HCT116 (cell line): ENCODE results near the gene OSBPL10. TPM values are rescaled to one million over a fixed set of nuclear protein-coding genes. Genes with fewer than 3 reads are reported as not detected.

Source experiments
- ATAC-seq: fragments of 200-7000 bp; cut with Tn5 transposase; 2 replicates; pipeline ENCODE4 v1.9.1; 2020; ENCODE audit warnings: mild to moderate bottlenecking, moderate library complexity
- BruUV-seq: library from RNA; stranded (reverse); fragments of 400-500 nt; replicated peaks from 2 replicates; lab custom pipeline; 2021; lab: Mats Ljungman, UMichigan
- CTCF ChIA-PET: fragments of 300-600 bp; sonication (Branson Sonifier 250); formaldehyde crosslinking; loops from one replicate; lab custom pipeline; 2021; ENCODE audit warnings: antibody characterized with exemption; lab: Charles Lee
- POLR2A ChIA-PET: fragments of 300-600, 350-600 bp; sonication (Branson Sonifier 250); formaldehyde crosslinking; loops from one replicate; lab custom pipeline; 2021; ENCODE audit warnings: antibody characterized with exemption; lab: Charles Lee
- RAD21 ChIA-PET, 2 experiments: fragments of 300-600 bp; sonication (Branson Sonifier 250); formaldehyde crosslinking; loops; one replicate each; lab custom pipeline; 2023; ENCODE audit warnings: low total read pairs in 2 of 2; ENCODE audit not compliant: uncharacterized antibody in 2 of 2, unreplicated experiment in 2 of 2, low non-redundant PET in 1 of 2; lab: Charles Lee
- DNase-seq: peaks from one replicate; pipeline ENCODE4 v3.0.0-alpha.2; 2010; ENCODE audit warnings: low read depth, low spot score
- H2AFZ ChIP-seq: fragments of 200-600 bp; shearing (Covaris generic), sonication (generic); 2 replicates; pipeline ENCODE4 v1.6.1; 2017; ENCODE audit warnings: low read depth, mixed run types, mixed read lengths, antibody characterized with exemption, low read length; ENCODE audit not compliant: poor library complexity, severe bottlenecking
- H3K27ac ChIP-seq: 2 replicates; pipeline ENCODE4 v1.5.1; 2012; ENCODE audit warnings: low read depth, low read length
- H3K27me3 ChIP-seq: fragments of 200-600 bp; sonication (generic); 2 replicates; pipeline ENCODE4 v1.6.1; 2016; ENCODE audit warnings: mixed run types, low read length, mixed read lengths; ENCODE audit not compliant: insufficient read depth
- H3K36me3 ChIP-seq, 2 experiments: fragments of 200-500 bp in 1 of 2; fragments of 200-600 bp in 1 of 2; sonication (Bioruptor generic) in 1 of 2; sonication (generic) in 1 of 2; 2 replicates each; pipeline versions ENCODE4 v1.5.1 to v1.6.1; 2014 to 2016; ENCODE audit warnings: low read length in 2 of 2, inconsistent platforms in 1 of 2, mixed read lengths in 1 of 2, mixed run types in 1 of 2; ENCODE audit not compliant: insufficient read depth in 2 of 2, control insufficient read depth in 1 of 2
- H3K4me1 ChIP-seq, 2 experiments: fragments of 200-600 bp in 1 of 2; sonication (generic) in 1 of 2; 2 replicates each; pipeline versions ENCODE4 v1.5.1 to v1.6.1; 2012 to 2017; ENCODE audit warnings: low read length in 2 of 2, inconsistent platforms in 1 of 2, mild to moderate bottlenecking in 1 of 2, mixed read lengths in 1 of 2, mixed run types in 1 of 2, moderate library complexity in 1 of 2; ENCODE audit not compliant: insufficient read depth in 2 of 2, control insufficient read depth in 1 of 2
- H3K4me2 ChIP-seq: fragments of 200-600 bp; sonication (generic); 2 replicates; pipeline ENCODE4 v1.6.1; 2017; ENCODE audit warnings: mixed run types, low read length, mixed read lengths
- H3K4me3 ChIP-seq, 2 experiments: fragments of 200-600 bp in 1 of 2; sonication (generic) in 1 of 2; replicated peaks in 1 of 2; 2 replicates each; pipeline ENCODE4 v1.5.1; 2011 to 2016; ENCODE audit warnings: low read length in 2 of 2, control low read depth in 1 of 2, low read depth in 1 of 2, mild to moderate bottlenecking in 1 of 2, mixed read lengths in 1 of 2, mixed run types in 1 of 2
- H3K79me2 ChIP-seq: fragments of 200-600 bp; sonication (generic); 2 replicates; pipeline ENCODE4 v1.6.1; 2017; ENCODE audit warnings: mild to moderate bottlenecking, mixed run types, low read length, moderate library complexity, mixed read lengths; ENCODE audit not compliant: insufficient read depth
- H3K9ac ChIP-seq: fragments of 200-600 bp; sonication (generic); 2 replicates; pipeline ENCODE4 v1.6.1; 2016; ENCODE audit warnings: low read length, mixed read lengths
- H3K9me2 ChIP-seq: fragments of 200-600 bp; sonication (generic), shearing (Covaris generic); 2 replicates; pipeline ENCODE4 v1.6.1; 2017; ENCODE audit warnings: mixed run types, mild to moderate bottlenecking, moderate library complexity; ENCODE audit not compliant: insufficient read depth
- H3K9me3 ChIP-seq, 2 experiments: fragments of 200-500 bp in 1 of 2; fragments of 200-600 bp in 1 of 2; sonication (Bioruptor generic) in 1 of 2; sonication (generic) in 1 of 2; 2 replicates each; pipeline ENCODE4 v1.6.1; 2014 to 2017; ENCODE audit warnings: low read length in 2 of 2, mixed read lengths in 2 of 2, inconsistent platforms in 1 of 2, low read depth in 1 of 2, mild to moderate bottlenecking in 1 of 2, mixed run types in 1 of 2, moderate library complexity in 1 of 2; ENCODE audit not compliant: control insufficient read depth in 1 of 2, insufficient read depth in 1 of 2
- H4K20me1 ChIP-seq: fragments of 200-600 bp; sonication (generic), shearing (Covaris generic); 2 replicates; pipeline ENCODE4 v1.6.1; 2017; ENCODE audit warnings: mixed run types, mild to moderate bottlenecking, moderate library complexity; ENCODE audit not compliant: insufficient read depth
- CEBPB ChIP-seq: IDR thresholded peaks from 2 replicates; pipeline ENCODE4 v1.6.1; 2012; ENCODE audit warnings: low read depth
- EGR1 ChIP-seq: IDR thresholded peaks from 2 replicates; pipeline ENCODE4 v1.6.1; 2012; ENCODE audit warnings: low read depth
- ELF1 ChIP-seq: IDR thresholded peaks from 2 replicates; pipeline ENCODE4 v1.6.1; 2012; ENCODE audit warnings: low read depth, borderline replicate concordance
- EZH2phosphoT487 ChIP-seq: fragments of 200-600 bp; IDR thresholded peaks from 2 replicates; pipeline ENCODE4 v1.6.1; 2018; ENCODE audit warnings: antibody characterized with exemption, borderline replicate concordance
- FOSL1 ChIP-seq: IDR thresholded peaks from 2 replicates; pipeline ENCODE4 v1.6.1; 2012; ENCODE audit warnings: low read depth
- JUND ChIP-seq: IDR thresholded peaks from 2 replicates; pipeline ENCODE4 v1.6.1; 2012
- RAD21 ChIP-seq: IDR thresholded peaks from 2 replicates; pipeline ENCODE4 v1.6.1; 2012; ENCODE audit warnings: low read depth, mild to moderate bottlenecking
- SIN3A ChIP-seq: IDR thresholded peaks from 2 replicates; pipeline ENCODE4 v1.6.1; 2012; ENCODE audit warnings: low read depth
- SP1 ChIP-seq: IDR thresholded peaks from 2 replicates; pipeline ENCODE4 v1.6.1; 2012; ENCODE audit warnings: low read depth
- SRF ChIP-seq: IDR thresholded peaks from 2 replicates; pipeline ENCODE4 v1.6.1; 2012; ENCODE audit warnings: low read depth
- ZFX ChIP-seq: fragments of 450-650 bp; IDR thresholded peaks from 2 replicates; pipeline ENCODE4 v1.6.1; 2017
- ZNF274 ChIP-seq: fragments of 200-500 bp; sonication (Bioruptor generic); IDR thresholded peaks from 2 replicates; pipeline ENCODE4 v1.6.1; 2014; ENCODE audit warnings: mild to moderate bottlenecking, low read depth, low read length, inconsistent platforms
- intact Hi-C: fragments of 100-400 bp; cut with micrococcal nuclease; formaldehyde crosslinking; loops from 2 replicates; pipeline ENCODE4 v1.10.0; 2022
- total RNA-seq: library from RNA; stranded (reverse); gene quantifications from one replicate; pipeline ENCODE4 v1.2.1, GENCODE V29; 2021; ENCODE audit not compliant: unreplicated experiment
- TF ChIP-seq, protein P1 (sequence below): IDR thresholded peaks from 2 replicates; pipeline ENCODE4 v1.6.1; 2012; ENCODE audit warnings: low read depth
- TF ChIP-seq, protein P2 (sequence below): IDR thresholded peaks from 2 replicates; pipeline ENCODE4 v1.6.1; 2012
- TF ChIP-seq, protein P3 (sequence below): IDR thresholded peaks from 2 replicates; pipeline ENCODE4 v1.6.1; 2011; ENCODE audit warnings: mild to moderate bottlenecking, low read length, moderate library complexity; ENCODE audit not compliant: insufficient replicate concordance; ENCODE audit errors: extremely low read depth
- TF ChIP-seq, protein P4 (sequence below): IDR thresholded peaks from 2 replicates; pipeline ENCODE4 v1.6.1; 2012
- TF ChIP-seq, protein P5 (sequence below), 3 experiments: fragments of 200-600 bp in 1 of 3; sonication (generic) in 1 of 3; IDR thresholded peaks in 2 of 3; conservative IDR thresholded peaks in 1 of 3; 2 replicates each; pipeline ENCODE4 v1.5.1; 2012 to 2017; ENCODE audit warnings: low read depth in 2 of 3, low read length in 2 of 3, antibody characterized with exemption in 1 of 3, borderline replicate concordance in 1 of 3, control low read depth in 1 of 3, mild to moderate bottlenecking in 1 of 3, mixed read lengths in 1 of 3, mixed run types in 1 of 3, moderate library complexity in 1 of 3; ENCODE audit not compliant: insufficient read depth in 1 of 3

The OSBPL10 gene
- total RNA-seq, 1 experiment from 2014 or later: 25.8 TPM

DNA sequence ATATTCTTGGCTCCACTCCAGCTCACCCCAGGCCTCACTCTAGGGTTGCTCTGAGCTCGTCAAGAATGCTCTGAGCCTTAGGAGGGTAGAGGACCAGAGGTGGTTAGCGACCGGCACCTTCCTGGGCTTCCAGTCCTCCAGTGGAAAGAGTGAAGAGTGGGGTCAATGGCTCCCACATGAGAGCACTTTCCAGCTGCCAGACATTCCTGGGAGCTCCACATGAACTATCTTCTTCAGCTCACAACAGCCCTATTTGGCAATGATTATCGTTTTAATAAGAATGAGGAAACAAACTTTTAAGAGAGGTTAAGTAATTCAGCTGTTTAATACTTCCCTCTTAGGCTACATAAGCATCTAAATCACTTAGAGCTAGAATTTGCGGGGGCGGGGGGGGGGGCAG is 309.1 kb downstream of the OSBPL10 start (continued):
- TF ChIP-seq, protein P1, sequence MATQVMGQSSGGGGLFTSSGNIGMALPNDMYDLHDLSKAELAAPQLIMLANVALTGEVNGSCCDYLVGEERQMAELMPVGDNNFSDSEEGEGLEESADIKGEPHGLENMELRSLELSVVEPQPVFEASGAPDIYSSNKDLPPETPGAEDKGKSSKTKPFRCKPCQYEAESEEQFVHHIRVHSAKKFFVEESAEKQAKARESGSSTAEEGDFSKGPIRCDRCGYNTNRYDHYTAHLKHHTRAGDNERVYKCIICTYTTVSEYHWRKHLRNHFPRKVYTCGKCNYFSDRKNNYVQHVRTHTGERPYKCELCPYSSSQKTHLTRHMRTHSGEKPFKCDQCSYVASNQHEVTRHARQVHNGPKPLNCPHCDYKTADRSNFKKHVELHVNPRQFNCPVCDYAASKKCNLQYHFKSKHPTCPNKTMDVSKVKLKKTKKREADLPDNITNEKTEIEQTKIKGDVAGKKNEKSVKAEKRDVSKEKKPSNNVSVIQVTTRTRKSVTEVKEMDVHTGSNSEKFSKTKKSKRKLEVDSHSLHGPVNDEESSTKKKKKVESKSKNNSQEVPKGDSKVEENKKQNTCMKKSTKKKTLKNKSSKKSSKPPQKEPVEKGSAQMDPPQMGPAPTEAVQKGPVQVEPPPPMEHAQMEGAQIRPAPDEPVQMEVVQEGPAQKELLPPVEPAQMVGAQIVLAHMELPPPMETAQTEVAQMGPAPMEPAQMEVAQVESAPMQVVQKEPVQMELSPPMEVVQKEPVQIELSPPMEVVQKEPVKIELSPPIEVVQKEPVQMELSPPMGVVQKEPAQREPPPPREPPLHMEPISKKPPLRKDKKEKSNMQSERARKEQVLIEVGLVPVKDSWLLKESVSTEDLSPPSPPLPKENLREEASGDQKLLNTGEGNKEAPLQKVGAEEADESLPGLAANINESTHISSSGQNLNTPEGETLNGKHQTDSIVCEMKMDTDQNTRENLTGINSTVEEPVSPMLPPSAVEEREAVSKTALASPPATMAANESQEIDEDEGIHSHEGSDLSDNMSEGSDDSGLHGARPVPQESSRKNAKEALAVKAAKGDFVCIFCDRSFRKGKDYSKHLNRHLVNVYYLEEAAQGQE: no peak
- TF ChIP-seq ZFX: no peak
- TF ChIP-seq JUND: no peak
- TF ChIP-seq, protein P2, sequence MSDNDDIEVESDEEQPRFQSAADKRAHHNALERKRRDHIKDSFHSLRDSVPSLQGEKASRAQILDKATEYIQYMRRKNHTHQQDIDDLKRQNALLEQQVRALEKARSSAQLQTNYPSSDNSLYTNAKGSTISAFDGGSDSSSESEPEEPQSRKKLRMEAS: no peak
- no peak for TF ChIP-seq RAD21
- TF ChIP-seq SP1: no peak
- no peak for TF ChIP-seq SIN3A
- TF ChIP-seq, all 23 proteins: peak for 0

DNA sequence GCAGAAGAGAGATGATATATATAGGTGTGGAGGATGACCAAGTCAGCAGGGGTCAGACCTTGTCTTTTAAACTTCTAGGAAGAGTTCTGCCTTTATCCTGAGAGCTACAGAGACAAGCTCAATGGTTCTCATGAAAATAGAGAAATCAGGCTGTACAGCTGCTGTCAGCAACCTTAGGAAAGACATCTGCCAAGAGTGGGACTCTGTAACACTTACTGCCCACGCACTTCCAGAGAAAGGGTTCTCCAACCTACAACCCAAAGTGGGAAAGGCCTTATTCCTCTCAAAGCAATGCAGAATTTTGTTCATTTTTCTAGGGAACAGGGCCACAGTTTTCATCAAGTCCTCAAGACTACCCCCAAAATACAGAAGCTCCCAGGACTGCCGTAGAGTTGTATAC is 309.6 kb downstream of the OSBPL10 start:
- H3K4me2 ChIP-seq: no peak overlapping the region
- RAD21 ChIA-PET: no interaction called here
- H3K9me3 ChIP-seq: no peaks in the 10 kb centered on the region
- no peaks in the 10 kb centered on the region for H3K4me1 ChIP-seq
- no peak overlapping the region for H2AFZ ChIP-seq
- no peaks in the 10 kb centered on the region for H3K79me2 ChIP-seq
- no peak for ATAC-seq
- no peak overlapping the region for H3K9ac ChIP-seq
- intact Hi-C loops: no loop called here
- no peaks in the 10 kb centered on the region for H4K20me1 ChIP-seq
- POLR2A ChIA-PET: no interaction called here
- no peaks in the 10 kb centered on the region for H3K9me2 ChIP-seq
- H3K4me3 ChIP-seq: no peak overlapping the region
- no peak overlapping the region for H3K27ac ChIP-seq
- DNase-seq: no peak
- CTCF ChIA-PET: no interaction called here
- BruUV-seq: no TSS peak
- H3K27me3 ChIP-seq: no peaks in the 10 kb centered on the region
- no peaks in the 10 kb centered on the region for H3K36me3 ChIP-seq
- TF ChIP-seq ZNF274 (no peak), SIN3A (no peak), FOSL1 (no peak), SRF (no peak), ELF1 (no peak), EZH2phosphoT487 (no peak), EGR1 (no peak), CEBPB (no peak), RAD21 (no peak), ZFX (no peak)
- TF ChIP-seq, protein P3, sequence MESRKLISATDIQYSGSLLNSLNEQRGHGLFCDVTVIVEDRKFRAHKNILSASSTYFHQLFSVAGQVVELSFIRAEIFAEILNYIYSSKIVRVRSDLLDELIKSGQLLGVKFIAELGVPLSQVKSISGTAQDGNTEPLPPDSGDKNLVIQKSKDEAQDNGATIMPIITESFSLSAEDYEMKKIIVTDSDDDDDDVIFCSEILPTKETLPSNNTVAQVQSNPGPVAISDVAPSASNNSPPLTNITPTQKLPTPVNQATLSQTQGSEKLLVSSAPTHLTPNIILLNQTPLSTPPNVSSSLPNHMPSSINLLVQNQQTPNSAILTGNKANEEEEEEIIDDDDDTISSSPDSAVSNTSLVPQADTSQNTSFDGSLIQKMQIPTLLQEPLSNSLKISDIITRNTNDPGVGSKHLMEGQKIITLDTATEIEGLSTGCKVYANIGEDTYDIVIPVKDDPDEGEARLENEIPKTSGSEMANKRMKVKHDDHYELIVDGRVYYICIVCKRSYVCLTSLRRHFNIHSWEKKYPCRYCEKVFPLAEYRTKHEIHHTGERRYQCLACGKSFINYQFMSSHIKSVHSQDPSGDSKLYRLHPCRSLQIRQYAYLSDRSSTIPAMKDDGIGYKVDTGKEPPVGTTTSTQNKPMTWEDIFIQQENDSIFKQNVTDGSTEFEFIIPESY: no peak
- TF ChIP-seq, protein P4, sequence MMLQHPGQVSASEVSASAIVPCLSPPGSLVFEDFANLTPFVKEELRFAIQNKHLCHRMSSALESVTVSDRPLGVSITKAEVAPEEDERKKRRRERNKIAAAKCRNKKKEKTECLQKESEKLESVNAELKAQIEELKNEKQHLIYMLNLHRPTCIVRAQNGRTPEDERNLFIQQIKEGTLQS: no peak
- TF ChIP-seq, protein P2: no peak
- TF ChIP-seq, protein P5, sequence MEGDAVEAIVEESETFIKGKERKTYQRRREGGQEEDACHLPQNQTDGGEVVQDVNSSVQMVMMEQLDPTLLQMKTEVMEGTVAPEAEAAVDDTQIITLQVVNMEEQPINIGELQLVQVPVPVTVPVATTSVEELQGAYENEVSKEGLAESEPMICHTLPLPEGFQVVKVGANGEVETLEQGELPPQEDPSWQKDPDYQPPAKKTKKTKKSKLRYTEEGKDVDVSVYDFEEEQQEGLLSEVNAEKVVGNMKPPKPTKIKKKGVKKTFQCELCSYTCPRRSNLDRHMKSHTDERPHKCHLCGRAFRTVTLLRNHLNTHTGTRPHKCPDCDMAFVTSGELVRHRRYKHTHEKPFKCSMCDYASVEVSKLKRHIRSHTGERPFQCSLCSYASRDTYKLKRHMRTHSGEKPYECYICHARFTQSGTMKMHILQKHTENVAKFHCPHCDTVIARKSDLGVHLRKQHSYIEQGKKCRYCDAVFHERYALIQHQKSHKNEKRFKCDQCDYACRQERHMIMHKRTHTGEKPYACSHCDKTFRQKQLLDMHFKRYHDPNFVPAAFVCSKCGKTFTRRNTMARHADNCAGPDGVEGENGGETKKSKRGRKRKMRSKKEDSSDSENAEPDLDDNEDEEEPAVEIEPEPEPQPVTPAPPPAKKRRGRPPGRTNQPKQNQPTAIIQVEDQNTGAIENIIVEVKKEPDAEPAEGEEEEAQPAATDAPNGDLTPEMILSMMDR (IDR thresholded peaks at IDR 0.05 in 2 of 3, conservative IDR thresholded peaks at IDR 0.05 in 1 of 3; ENCODE audit: borderline replicate concordance in 1 of 3, insufficient read depth in 1 of 3, low read depth in 2 of 3, low read length in 2 of 3): no peak
